ENCODE results near the gene DNAH2. TPM values are rescaled to one million over a fixed set of nuclear protein-coding genes. Genes with fewer than 3 reads are reported as not detected.

The DNAH2 gene
- total RNA-seq, 4 donors from 2014 or later = under 0.01 to 1.4 (median under 0.01) TPM

GRCh38 chr17:7818026-7818425 lies 100.5 kb downstream of the DNAH2 start:
- Histone ChIP-seq H3K27me3 (no peaks in the 10 kb centered on the region), H3K4me1 (no peaks in the 10 kb centered on the region), H3K9me3 (no peaks in the 10 kb centered on the region), H3K27ac (no peak overlapping the region), H3K36me3 (no peaks in the 10 kb centered on the region), H3K4me3 (no peak overlapping the region)
- no peak for TF ChIP-seq CTCF (IDR thresholded peaks at IDR 0.05)
- no peak for TF ChIP-seq POLR2A (IDR thresholded peaks at IDR 0.05)
- TF ChIP-seq EP300 (IDR thresholded peaks at IDR 0.05) = no peak
- DNase-seq (ENCODE audit: low spot score in 2 of 2) = no peak
- 83 to 85% methylated on average over 10 of the region's 10 CpGs for WGBS, 2 donors

- no peak for DNase-seq (ENCODE audit: low spot score in 2 of 2)
- Histone ChIP-seq H3K36me3 (no peaks in the 10 kb centered on the region), H3K9me3 (no peaks in the 10 kb centered on the region), H3K27me3 (no peaks in the 10 kb centered on the region), H3K4me1 (no peaks in the 10 kb centered on the region), H3K27ac (no peak overlapping the region), H3K4me3 (no peak overlapping the region)
- 79 to 87% methylated on average over 24 to 27 of the region's 27 CpGs for WGBS, 2 donors
- TF ChIP-seq EP300 (IDR thresholded peaks at IDR 0.05) (no peak), POLR2A (IDR thresholded peaks at IDR 0.05) (no peak), CTCF (IDR thresholded peaks at IDR 0.05) (no peak)
Observed at GRCh38 chr17:7818746-7819645, 101.5 kb downstream of the DNAH2 start.

- WGBS, 2 donors = 65 to 68% methylated on average over 5 of the region's 5 CpGs
- no peak for DNase-seq (ENCODE audit: low spot score in 2 of 2)
- no peaks in the 10 kb centered on the region for H3K9me3 ChIP-seq
Observed at GRCh38 chr17:7820231-7820630, 102.7 kb downstream of the DNAH2 start.

GRCh38 chr17:7822126-7822525 lies 104.6 kb downstream of the DNAH2 start:
- H3K9me3 ChIP-seq = no peaks in the 10 kb centered on the region
- no peaks in the 10 kb centered on the region for H3K36me3 ChIP-seq
- TF ChIP-seq EP300 (IDR thresholded peaks at IDR 0.05) (no peak), CTCF (IDR thresholded peaks at IDR 0.05) (no peak), POLR2A (IDR thresholded peaks at IDR 0.05) (no peak)
- no peak for DNase-seq (ENCODE audit: low spot score in 2 of 2)
- peaks cover 0 to 8% (median 0%) of the 10 kb centered on the region in 4 donors for H3K4me1 ChIP-seq
- no peak overlapping the region for H3K4me3 ChIP-seq
- no peak overlapping the region for H3K27ac ChIP-seq
- H3K27me3 ChIP-seq = no peaks in the 10 kb centered on the region
- WGBS, 2 donors = 73 to 75% methylated on average over 14 of the region's 14 CpGs

More at GRCh38 chr17:7820231-7820630, 102.7 kb downstream of the DNAH2 start:
- Histone ChIP-seq H3K27me3 (no peaks in the 10 kb centered on the region), H3K36me3 (no peaks in the 10 kb centered on the region), H3K4me1 (no peaks in the 10 kb centered on the region), H3K4me3 (no peak overlapping the region), H3K27ac (no peak overlapping the region)
- TF ChIP-seq POLR2A (IDR thresholded peaks at IDR 0.05) = no peak
- TF ChIP-seq CTCF (IDR thresholded peaks at IDR 0.05) = no peak
- TF ChIP-seq EP300 (IDR thresholded peaks at IDR 0.05) = no peak

GRCh38 chr17:7823581-7824001 lies 106.0 kb downstream of the DNAH2 start:
- WGBS, 2 donors = 84 to 86% methylated on average over 20 of the region's 20 CpGs
- H3K27ac ChIP-seq = no peak overlapping the region
- no peak for TF ChIP-seq POLR2A (IDR thresholded peaks at IDR 0.05)
- H3K4me1 ChIP-seq = peaks cover 0 to 8% (median 0%) of the 10 kb centered on the region in 4 donors
- H3K9me3 ChIP-seq = no peaks in the 10 kb centered on the region
- H3K27me3 ChIP-seq = no peaks in the 10 kb centered on the region
- no peak overlapping the region for H3K4me3 ChIP-seq
- H3K36me3 ChIP-seq = no peaks in the 10 kb centered on the region
- no peak for DNase-seq (ENCODE audit: low spot score in 2 of 2)

Data from tibial nerve (tissue), 4 donors.